Mesodermal cell (in vitro differentiated cells): ENCODE data around the gene SALL2.

Source experiments
- H3K27ac ChIP-seq: 2 replicates; pipeline ENCODE4 v1.7.0; 2013; ENCODE audit warnings: mild to moderate bottlenecking, low read depth, low read length, moderate library complexity; ENCODE audit not compliant: severe bottlenecking
- H3K36me3 ChIP-seq: 2 replicates; pipeline ENCODE4 v1.7.1; 2013; ENCODE audit warnings: mild to moderate bottlenecking, low read length, moderate library complexity; ENCODE audit not compliant: control insufficient read depth, insufficient read depth
- H3K4me1 ChIP-seq: one replicate; pipeline ENCODE4 v1.7.1; 2013; ENCODE audit warnings: mild to moderate bottlenecking, low read length; ENCODE audit not compliant: insufficient read depth, control insufficient read depth, poor library complexity, severe bottlenecking
- H3K4me3 ChIP-seq: 2 replicates; pipeline ENCODE4 v1.7.0; 2013; ENCODE audit warnings: low read length, control low read depth, mild to moderate bottlenecking; ENCODE audit not compliant: insufficient read depth, poor library complexity, severe bottlenecking; ENCODE audit errors: extremely low read depth
- H3K9me3 ChIP-seq: 2 replicates; pipeline ENCODE4 v1.7.1; 2013; ENCODE audit warnings: mild to moderate bottlenecking, low read length, moderate library complexity; ENCODE audit not compliant: control insufficient read depth
- WGBS, 2 experiments: methylation state at CpG; one replicate each; pipeline ENCODE4 v1.1.5; 2013; ENCODE audit warnings: missing lambda C conversion rate in 2 of 2; ENCODE audit not compliant: insufficient coverage in 2 of 2; 5-methylcytosine and 5-hydroxymethylcytosine counted together

SALL2 gene

GRCh38 chr14:21541413-21542074, 15.4 kb upstream of the SALL2 start:
- H3K4me1 ChIP-seq: no peaks in the 10 kb centered on the region
- no peak overlapping the region for H3K4me3 ChIP-seq
- 75 to 92% methylated on average over 2 of the region's 9 CpGs for WGBS, 2 experiments
- no peaks in the 10 kb centered on the region for H3K36me3 ChIP-seq
- H3K27ac ChIP-seq: no peak overlapping the region
- H3K9me3 ChIP-seq: no peaks in the 10 kb centered on the region

GRCh38 chr14:21539189-21539940, 13.2 kb upstream of the SALL2 start:
- Histone ChIP-seq H3K27ac (peak overlapping the region; percentile 13), H3K36me3 (no peaks in the 10 kb centered on the region), H3K4me3 (no peak overlapping the region), H3K9me3 (no peaks in the 10 kb centered on the region), H3K4me1 (peaks cover 8% of the 10 kb centered on the region)
- WGBS, 2 experiments: no CpG with 5 or more reads among the region's 3 CpGs

DNA sequence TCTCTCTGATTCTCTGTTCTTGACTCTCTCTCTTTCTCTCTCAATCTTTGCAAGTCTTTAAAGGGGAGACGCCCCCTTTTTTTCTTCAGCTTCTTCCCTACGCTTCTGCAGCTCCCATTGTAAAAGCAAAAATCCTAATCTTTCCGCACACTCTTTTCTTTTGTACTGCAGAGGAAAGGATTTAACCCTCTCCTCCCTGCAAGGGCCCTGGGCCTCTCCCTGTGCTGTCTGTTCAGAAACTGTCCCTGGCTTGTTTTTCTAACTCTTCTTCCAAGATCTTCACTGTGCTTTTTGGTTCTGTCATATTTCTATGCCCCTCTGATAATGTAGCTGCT, 10.9 kb upstream of the SALL2 start:
- peak overlapping the region; percentile 58 for H3K4me3 ChIP-seq
- H3K27ac ChIP-seq: peak overlapping the region; percentile 36
- H3K9me3 ChIP-seq: no peaks in the 10 kb centered on the region
- H3K4me1 ChIP-seq: peaks cover 8% of the 10 kb centered on the region
- H3K36me3 ChIP-seq: no peaks in the 10 kb centered on the region
- WGBS, 2 experiments: 3% methylated on average over 3 of the region's 3 CpGs

DNA sequence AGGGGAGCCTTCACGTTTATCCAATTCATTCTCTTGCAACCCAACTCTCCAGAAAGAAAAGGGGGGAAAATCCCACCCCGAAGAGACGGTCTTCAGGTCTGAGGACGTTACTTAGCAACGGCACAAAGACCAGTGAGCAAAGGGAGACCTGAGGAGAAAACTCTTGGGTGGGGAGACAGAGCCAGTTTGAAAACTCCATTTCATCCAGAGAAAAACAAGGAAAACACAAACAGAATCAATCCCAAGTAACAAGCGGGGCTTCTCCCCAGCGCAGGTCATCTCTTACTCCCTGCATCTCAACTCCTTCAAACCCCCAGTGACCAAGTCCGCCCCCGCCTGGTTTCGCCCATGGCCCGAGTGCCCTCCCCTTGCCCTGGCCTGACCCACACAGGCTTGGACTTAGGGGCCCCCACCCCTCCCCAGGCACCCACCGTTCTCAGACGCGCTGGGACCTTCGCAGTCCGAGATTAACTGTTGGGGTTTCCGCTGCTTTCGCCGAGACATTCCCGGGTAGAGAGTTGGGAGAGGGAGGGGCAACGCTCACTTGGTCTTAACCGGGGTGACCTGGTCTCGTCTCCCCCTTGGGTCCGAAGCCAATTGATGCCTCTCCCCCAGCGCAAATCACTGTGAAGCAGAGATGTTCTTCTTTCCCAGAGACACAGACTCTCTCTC, 10.4 kb upstream of the SALL2 start:
- no peaks in the 10 kb centered on the region for H3K36me3 ChIP-seq
- H3K4me3 ChIP-seq: peak overlapping the region; percentile 58
- H3K27ac ChIP-seq: peak overlapping the region; percentile 69
- WGBS, 2 experiments: 0 to 1% methylated on average over 14 to 17 of the region's 25 CpGs
- H3K9me3 ChIP-seq: no peaks in the 10 kb centered on the region
- H3K4me1 ChIP-seq: peaks cover 8% of the 10 kb centered on the region

GRCh38 chr14:21535545-21536417, 9.6 kb upstream of the SALL2 start:
- Histone ChIP-seq H3K27ac (peak overlapping the region; percentile 69), H3K9me3 (no peaks in the 10 kb centered on the region), H3K4me3 (peak overlapping the region; percentile 58), H3K36me3 (no peaks in the 10 kb centered on the region), H3K4me1 (peaks cover 8% of the 10 kb centered on the region)
- 0 to 11% methylated on average over 2 to 4 of the region's 6 CpGs for WGBS, 2 experiments

DNA sequence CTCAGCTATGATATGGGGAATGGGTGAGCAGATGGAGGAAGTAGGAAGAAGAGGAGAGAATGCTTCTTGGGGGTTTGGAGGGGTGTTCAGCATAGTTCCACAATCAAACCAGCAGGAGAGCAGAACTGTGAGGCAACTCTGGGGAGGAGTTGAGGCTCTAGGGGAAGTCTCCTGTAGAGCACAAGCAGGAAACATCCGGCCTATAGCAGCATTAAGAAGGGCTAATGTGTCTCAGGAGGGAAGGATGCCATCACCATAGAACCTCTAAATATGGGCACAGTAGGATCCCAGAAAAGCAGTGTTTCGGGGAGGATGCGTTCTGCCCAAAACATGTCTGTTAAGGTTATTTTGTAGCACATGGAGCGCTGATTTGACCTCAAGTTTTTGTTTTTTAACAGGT, 8.4 kb upstream of the SALL2 start:
- Histone ChIP-seq H3K9me3 (no peaks in the 10 kb centered on the region), H3K27ac (no peak overlapping the region), H3K4me1 (peaks cover 8% of the 10 kb centered on the region), H3K36me3 (no peaks in the 10 kb centered on the region), H3K4me3 (no peak overlapping the region)
- WGBS, 2 experiments: 16 to 18% methylated on average over 4 of the region's 4 CpGs

GRCh38 chr14:21533294-21533693, 7.1 kb upstream of the SALL2 start:
- no peaks in the 10 kb centered on the region for H3K9me3 ChIP-seq
- H3K27ac ChIP-seq: no peak overlapping the region
- H3K4me1 ChIP-seq: peaks cover 12% of the 10 kb centered on the region
- no peaks in the 10 kb centered on the region for H3K36me3 ChIP-seq
- no peak overlapping the region for H3K4me3 ChIP-seq

DNA sequence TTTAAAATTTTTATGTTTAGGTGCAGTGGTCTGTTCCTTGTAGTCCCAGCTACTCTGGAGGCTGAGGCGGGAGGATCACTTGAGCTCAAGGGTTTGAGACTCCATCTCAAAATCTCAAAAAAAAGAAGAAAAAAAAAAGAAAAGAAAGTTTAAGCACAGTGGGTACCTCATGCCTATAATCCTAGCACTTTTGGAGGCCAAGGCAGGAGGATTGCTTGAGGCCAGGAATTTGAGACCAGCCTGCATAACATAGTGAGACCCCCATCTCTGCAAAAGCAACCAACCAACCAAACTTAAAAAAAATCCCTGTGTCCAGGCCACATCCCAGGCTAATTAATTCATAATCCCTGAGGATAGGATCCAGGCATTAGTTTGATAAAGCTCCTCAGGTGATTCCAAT, 3.4 kb upstream of the SALL2 start:
- no peak overlapping the region for H3K4me3 ChIP-seq
- no peak overlapping the region for H3K27ac ChIP-seq
- H3K4me1 ChIP-seq: peaks cover 16% of the 10 kb centered on the region
- peaks cover 9% of the 10 kb centered on the region for H3K36me3 ChIP-seq
- WGBS, 2 experiments: no CpG with 5 or more reads among the region's 1 CpG
- H3K9me3 ChIP-seq: no peaks in the 10 kb centered on the region

GRCh38 chr14:21528381-21529348, 2.5 kb upstream of the SALL2 start:
- no peak overlapping the region for H3K27ac ChIP-seq
- no peak overlapping the region for H3K4me3 ChIP-seq
- peaks cover 16% of the 10 kb centered on the region for H3K4me1 ChIP-seq
- peaks cover 18% of the 10 kb centered on the region for H3K36me3 ChIP-seq
- H3K9me3 ChIP-seq: no peaks in the 10 kb centered on the region
- WGBS, 2 experiments: 87 to 89% methylated on average over 2 to 4 of the region's 4 CpGs

- Histone ChIP-seq H3K36me3 (peaks cover 25% of the 10 kb centered on the region), H3K4me1 (peaks cover 16% of the 10 kb centered on the region), H3K4me3 (no peak overlapping the region), H3K9me3 (no peaks in the 10 kb centered on the region), H3K27ac (peak overlapping the region; percentile 77)
- no CpG with 5 or more reads among the region's 1 CpG for WGBS, 2 experiments
These were observed 1.2 kb upstream of the SALL2 start for GRCh38 chr14:21527318-21527679.
